ENCODE data around the gene BCAM. TPM values are rescaled to one million over a fixed set of nuclear protein-coding genes. Genes with fewer than 3 reads are reported as not detected.
"Not testable (repeated sequence)": the region's sequence is repeated elsewhere in the genome, so short reads cannot be mapped to it uniquely, and the experiment has no call there.

BCAM gene
- total RNA-seq, 4 donors from 2014 or later, result 24.1 to 52.7 (median 36.9) TPM

DNA sequence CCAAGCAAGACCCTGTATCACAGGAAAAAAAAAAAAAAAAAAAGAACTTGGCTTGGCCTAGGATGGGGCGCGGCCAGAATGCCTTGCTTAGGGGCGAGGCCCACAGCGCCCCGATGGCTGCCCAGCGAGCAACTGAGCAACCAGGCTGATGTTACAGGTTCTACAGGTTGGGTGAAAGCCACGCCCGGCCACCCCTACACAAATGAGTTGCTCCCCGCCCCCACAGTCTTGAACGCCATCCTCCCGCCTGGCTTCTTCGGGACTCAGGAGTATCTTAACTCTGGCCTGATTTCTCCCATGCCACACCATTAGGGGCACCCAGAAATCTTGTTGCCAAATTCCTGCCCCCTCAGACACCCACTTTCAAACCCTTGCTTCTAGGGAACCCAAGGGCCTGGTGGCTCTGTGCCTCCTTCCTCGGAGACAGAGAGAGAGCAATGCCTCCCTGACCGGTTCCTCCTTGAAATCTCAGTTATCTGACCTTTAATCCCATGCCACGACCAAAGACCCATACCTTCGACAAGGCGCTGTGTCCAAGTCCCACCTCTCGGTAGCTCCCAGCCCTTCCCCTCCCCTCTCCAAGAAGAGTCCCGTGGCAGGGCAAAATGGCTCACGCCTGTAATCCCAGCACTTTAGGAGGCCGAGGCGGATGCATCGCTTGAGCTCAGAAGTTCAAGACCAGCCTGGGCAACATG, 32.4 kb upstream of the BCAM start:
- Histone ChIP-seq H3K9me3 (no peaks in the 10 kb centered on the region), H3K4me3 (no peak overlapping the region), H3K4me1 (peaks cover 0 to 6% (median 0%) of the 10 kb centered on the region in 3 donors), H3K36me3 (no peaks in the 10 kb centered on the region), H3K27me3 (peaks cover 38% of the 10 kb centered on the region), H3K27ac (no peak overlapping the region)
- TF ChIP-seq EP300 (IDR thresholded peaks at IDR 0.05) (no peak), POLR2A (IDR thresholded peaks at IDR 0.05) (no peak), POLR2AphosphoS5 (IDR thresholded peaks at IDR 0.05) (no peak)
- TF ChIP-seq, protein P1, sequence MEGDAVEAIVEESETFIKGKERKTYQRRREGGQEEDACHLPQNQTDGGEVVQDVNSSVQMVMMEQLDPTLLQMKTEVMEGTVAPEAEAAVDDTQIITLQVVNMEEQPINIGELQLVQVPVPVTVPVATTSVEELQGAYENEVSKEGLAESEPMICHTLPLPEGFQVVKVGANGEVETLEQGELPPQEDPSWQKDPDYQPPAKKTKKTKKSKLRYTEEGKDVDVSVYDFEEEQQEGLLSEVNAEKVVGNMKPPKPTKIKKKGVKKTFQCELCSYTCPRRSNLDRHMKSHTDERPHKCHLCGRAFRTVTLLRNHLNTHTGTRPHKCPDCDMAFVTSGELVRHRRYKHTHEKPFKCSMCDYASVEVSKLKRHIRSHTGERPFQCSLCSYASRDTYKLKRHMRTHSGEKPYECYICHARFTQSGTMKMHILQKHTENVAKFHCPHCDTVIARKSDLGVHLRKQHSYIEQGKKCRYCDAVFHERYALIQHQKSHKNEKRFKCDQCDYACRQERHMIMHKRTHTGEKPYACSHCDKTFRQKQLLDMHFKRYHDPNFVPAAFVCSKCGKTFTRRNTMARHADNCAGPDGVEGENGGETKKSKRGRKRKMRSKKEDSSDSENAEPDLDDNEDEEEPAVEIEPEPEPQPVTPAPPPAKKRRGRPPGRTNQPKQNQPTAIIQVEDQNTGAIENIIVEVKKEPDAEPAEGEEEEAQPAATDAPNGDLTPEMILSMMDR (IDR thresholded peaks at IDR 0.05), result no peak
- WGBS, 2 donors (ENCODE audit: low coverage in 1 of 2), result 91 to 94% methylated on average over 4 to 11 of the region's 23 CpGs
- ATAC-seq, result no peak

GRCh38 chr19:44777715-44778347, 31.1 kb upstream of the BCAM start, which contains the start of gene CBLC:
Gene CBLC (plus strand): TSS chr19:44777890. CDS start chr19:44777932, 42 bp downstream.
- no CpG with 5 or more reads among the region's 47 CpGs for WGBS, 2 donors (ENCODE audit: low coverage in 1 of 2)

DNA sequence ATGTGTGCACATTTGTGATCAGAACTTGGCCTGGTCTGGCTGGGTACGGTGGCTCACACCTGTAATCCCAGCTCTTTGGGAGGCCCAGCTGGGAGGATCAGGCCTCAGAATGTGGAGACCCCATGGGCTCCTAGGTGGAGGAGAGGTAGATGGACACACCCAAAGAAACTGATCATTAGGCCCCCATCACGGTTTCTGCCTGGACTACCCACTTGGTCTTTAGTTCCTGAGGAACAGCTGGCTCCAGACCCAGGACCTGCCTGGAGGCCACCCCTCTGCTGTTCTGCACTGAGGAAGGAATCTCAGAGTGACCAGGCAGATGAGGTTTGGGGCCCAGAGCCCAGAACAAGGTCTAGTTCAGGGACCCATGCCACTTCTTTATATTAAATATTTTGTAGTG, 29.8 kb upstream of the BCAM start:
- H3K27me3 ChIP-seq, result peaks cover 38% of the 10 kb centered on the region
- no peaks in the 10 kb centered on the region for H3K36me3 ChIP-seq
- ATAC-seq, result no peak
- peaks cover 0 to 7% (median 0%) of the 10 kb centered on the region in 3 donors for H3K4me1 ChIP-seq
- WGBS, 2 donors (ENCODE audit: low coverage in 1 of 2), result no CpG with 5 or more reads among the region's 2 CpGs
- no peak overlapping the region for H3K27ac ChIP-seq
- TF ChIP-seq, protein P1 (IDR thresholded peaks at IDR 0.05), result no peak
- TF ChIP-seq POLR2A (IDR thresholded peaks at IDR 0.05) (no peak), EP300 (IDR thresholded peaks at IDR 0.05) (no peak), POLR2AphosphoS5 (IDR thresholded peaks at IDR 0.05) (no peak)
- no peak overlapping the region for H3K4me3 ChIP-seq
- H3K9me3 ChIP-seq, result no peaks in the 10 kb centered on the region

More at GRCh38 chr19:44777715-44778347, 31.1 kb upstream of the BCAM start, which contains the start of gene CBLC:
- ATAC-seq, result no peak
- H3K4me3 ChIP-seq, result no peak within 1 kb of the TSS
- no peaks in the 10 kb centered on the region for H3K9me3 ChIP-seq
- H3K36me3 ChIP-seq, result no peaks in the 10 kb centered on the region
- no peak within 1 kb of the TSS for H3K27ac ChIP-seq
- no peak for TF ChIP-seq EP300 (IDR thresholded peaks at IDR 0.05)
- TF ChIP-seq POLR2A (IDR thresholded peaks at IDR 0.05), result no peak
- TF ChIP-seq POLR2AphosphoS5 (IDR thresholded peaks at IDR 0.05), result no peak
- TF ChIP-seq, protein P1 (IDR thresholded peaks at IDR 0.05), result no peak
- H3K27me3 ChIP-seq, result peaks cover 38% of the 10 kb centered on the region
- H3K4me1 ChIP-seq, result peaks cover 0 to 6% (median 0%) of the 10 kb centered on the region in 3 donors

GRCh38 chr19:44781694-44782093, 27.2 kb upstream of the BCAM start:
- no CpG with 5 or more reads among the region's 2 CpGs for WGBS, 2 donors (ENCODE audit: low coverage in 1 of 2)
- H3K9me3 ChIP-seq, ATAC-seq, H3K36me3 ChIP-seq, H3K27ac ChIP-seq, H3K4me3 ChIP-seq: not testable (repeated sequence)
- peaks cover 26% of the 10 kb centered on the region for H3K27me3 ChIP-seq
- peaks cover 0 to 13% (median 0%) of the 10 kb centered on the region in 3 donors for H3K4me1 ChIP-seq

GRCh38 chr19:44782729-44783128, 26.2 kb upstream of the BCAM start:
- ATAC-seq, result no peak
- no peak overlapping the region for H3K4me3 ChIP-seq
- peaks cover 0 to 11% (median 0%) of the 10 kb centered on the region in 3 donors for H3K4me1 ChIP-seq
- H3K36me3 ChIP-seq, result no peaks in the 10 kb centered on the region
- no peak for TF ChIP-seq EP300 (IDR thresholded peaks at IDR 0.05)
- TF ChIP-seq, protein P1 (IDR thresholded peaks at IDR 0.05), result no peak
- H3K27ac ChIP-seq, result no peak overlapping the region
- 84 to 89% methylated on average over 3 to 4 of the region's 5 CpGs for WGBS, 2 donors (ENCODE audit: low coverage in 1 of 2)
- no peaks in the 10 kb centered on the region for H3K9me3 ChIP-seq
- peaks cover 15% of the 10 kb centered on the region for H3K27me3 ChIP-seq

Data from gastroesophageal sphincter (tissue), 4 donors.